ENCODE results near the gene RUNX2. TPM values are rescaled to one million over a fixed set of nuclear protein-coding genes. Genes with fewer than 3 reads are reported as not detected.

RUNX2 gene
- total and polyA plus RNA-seq, 2 of the 8 experiments (the other 6 are each of a cell fraction or from before 2014, with no cell fraction given): 0.26 to 1.2 TPM

DNA sequence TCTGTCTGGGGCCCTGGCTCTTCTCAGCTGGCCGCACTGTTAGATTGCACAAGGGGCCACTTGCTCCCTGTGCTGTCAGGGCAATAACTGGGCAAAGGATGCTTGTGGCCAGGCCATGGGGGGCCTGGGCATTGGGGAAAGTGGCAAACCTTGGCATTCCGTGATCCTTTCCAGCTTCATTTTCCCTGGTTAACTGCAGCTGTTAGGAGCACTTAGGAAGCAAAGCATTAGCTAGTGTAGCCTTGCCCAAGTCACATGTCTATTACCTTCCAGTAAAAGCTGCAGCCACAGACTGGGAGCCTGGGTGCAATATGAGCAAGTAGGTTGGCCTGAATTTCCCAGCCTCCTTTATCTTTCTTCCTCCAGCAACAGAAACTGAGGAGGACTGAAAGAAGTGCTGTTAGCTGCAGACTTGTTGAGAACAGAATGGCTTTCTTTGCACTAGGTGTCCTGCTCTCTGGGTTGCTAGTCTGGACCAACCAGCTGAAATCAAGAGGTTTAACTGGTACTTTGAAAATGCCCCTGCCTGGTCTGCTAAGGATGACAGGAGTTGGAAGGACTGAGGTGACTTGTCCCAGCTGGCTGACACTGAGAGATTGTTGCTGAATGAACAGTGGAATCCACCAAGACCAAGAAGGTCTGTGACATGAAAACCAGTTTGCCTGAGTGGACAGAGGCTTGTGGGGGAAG lies 361.9 kb downstream of the RUNX2 start:
- Histone ChIP-seq H3K14ac (ENCODE audit: insufficient read length) (no peak overlapping the region), H3K79me1 (ENCODE audit: low read depth, low read length) (no peaks in the 10 kb centered on the region), H4K91ac (replicated peaks; ENCODE audit: insufficient read length, low read length) (no peak overlapping the region), H2AK5ac (ENCODE audit: low read depth, low read length) (no peak overlapping the region), H2BK12ac (ENCODE audit: low read depth, low read length) (no peak overlapping the region), H3K27ac (ENCODE audit: low read depth, low read length) (no peak overlapping the region), H3K4me2 (ENCODE audit: insufficient read depth in 1 of 2, low read depth in 2 of 2, low read length in 2 of 2) (no peak overlapping the region), H3K79me2 (ENCODE audit: control insufficient read depth in 1 of 2, insufficient read depth in 2 of 2, low read length in 2 of 2) (no peaks in the 10 kb centered on the region), H3K23me2 (ENCODE audit: low read depth, low read length) (no peaks in the 10 kb centered on the region), H3K36me3 (ENCODE audit: control insufficient read depth in 2 of 4, insufficient read depth in 4 of 4, low read length in 3 of 4) (no peaks in the 10 kb centered on the region), H3K4me1 (replicated peaks in 1 of 4; ENCODE audit: control insufficient read depth in 3 of 4, insufficient read depth in 4 of 4, low read length in 3 of 4) (no peaks in the 10 kb centered on the region), H3K27me3 (replicated peaks in 1 of 4; ENCODE audit: control insufficient read depth in 3 of 4, extremely low read depth in 1 of 4, insufficient read depth in 3 of 4, low read length in 3 of 4) (no peaks in the 10 kb centered on the region), H3K56ac (replicated peaks; ENCODE audit: insufficient read length, low read depth, low read length) (no peak overlapping the region), H4K20me1 (replicated peaks in 1 of 2; ENCODE audit: control insufficient read depth in 1 of 2, insufficient read depth in 2 of 2, low read length in 2 of 2) (no peaks in the 10 kb centered on the region), H3K23ac (ENCODE audit: insufficient read length) (no peak overlapping the region), H3K4me3 (ENCODE audit: extremely low read depth in 1 of 4, insufficient read depth in 2 of 4, low read depth in 3 of 4, low read length in 4 of 4) (no peak overlapping the region), H4K8ac (ENCODE audit: extremely low read depth, insufficient read depth, low read length) (no peak overlapping the region), H2BK120ac (replicated peaks; ENCODE audit: low read depth, low read length) (no peak overlapping the region), H2BK20ac (ENCODE audit: low read length) (no peak overlapping the region), H2BK15ac (ENCODE audit: low read length) (no peak overlapping the region), H2AFZ (ENCODE audit: low read length) (peak overlapping the region; percentile 52; the same call in 1 of the 2 replicates), H3K4ac (replicated peaks; ENCODE audit: insufficient read length, low read depth, low read length) (no peak overlapping the region), H3K18ac (ENCODE audit: extremely low read depth, low read length) (no peak overlapping the region), H2BK5ac (ENCODE audit: low read depth, low read length) (no peak overlapping the region), H4K5ac (ENCODE audit: insufficient read length, low read depth, low read length) (no peak overlapping the region), H3K9me3 (ENCODE audit: insufficient read depth in 2 of 2, low read depth in 1 of 2, low read length in 1 of 2) (no peaks in the 10 kb centered on the region), H3K9ac (replicated peaks in 1 of 4; ENCODE audit: extremely low read depth in 1 of 4, low read depth in 3 of 4, low read length in 3 of 4) (no peak overlapping the region)
- FAIRE-seq (no peak), DNase-seq (ENCODE audit: low read depth in 1 of 2, low spot score in 2 of 2) (no peak)
- ChIA-PET POLR2A (ENCODE audit: partially characterized antibody) (no interaction called here), CTCF (ENCODE audit: partially characterized antibody) (interaction anchor here (0.6 to 1.2 kb wide), 3 partner anchors 17 to 233 kb away, joined by 3 to 4 read pairs (median 3); no protein-coding TSS in a partner anchor)
- WGBS, 2 experiments (ENCODE audit: extremely low coverage in 1 of 2, insufficient coverage in 1 of 2, insufficient read length in 1 of 2, insufficient replicate concordance in 2 of 2, low coverage in 1 of 2, low lambda C conversion rate in 2 of 2, missing lambda C conversion rate in 1 of 2): 79% methylated on average over 2 of the region's 2 CpGs; no CpG with 5 or more reads in 1 of the 2 experiments

Data from H1 (cell line).